Measurements from ENCODE around the gene KIFBP.

DNA sequence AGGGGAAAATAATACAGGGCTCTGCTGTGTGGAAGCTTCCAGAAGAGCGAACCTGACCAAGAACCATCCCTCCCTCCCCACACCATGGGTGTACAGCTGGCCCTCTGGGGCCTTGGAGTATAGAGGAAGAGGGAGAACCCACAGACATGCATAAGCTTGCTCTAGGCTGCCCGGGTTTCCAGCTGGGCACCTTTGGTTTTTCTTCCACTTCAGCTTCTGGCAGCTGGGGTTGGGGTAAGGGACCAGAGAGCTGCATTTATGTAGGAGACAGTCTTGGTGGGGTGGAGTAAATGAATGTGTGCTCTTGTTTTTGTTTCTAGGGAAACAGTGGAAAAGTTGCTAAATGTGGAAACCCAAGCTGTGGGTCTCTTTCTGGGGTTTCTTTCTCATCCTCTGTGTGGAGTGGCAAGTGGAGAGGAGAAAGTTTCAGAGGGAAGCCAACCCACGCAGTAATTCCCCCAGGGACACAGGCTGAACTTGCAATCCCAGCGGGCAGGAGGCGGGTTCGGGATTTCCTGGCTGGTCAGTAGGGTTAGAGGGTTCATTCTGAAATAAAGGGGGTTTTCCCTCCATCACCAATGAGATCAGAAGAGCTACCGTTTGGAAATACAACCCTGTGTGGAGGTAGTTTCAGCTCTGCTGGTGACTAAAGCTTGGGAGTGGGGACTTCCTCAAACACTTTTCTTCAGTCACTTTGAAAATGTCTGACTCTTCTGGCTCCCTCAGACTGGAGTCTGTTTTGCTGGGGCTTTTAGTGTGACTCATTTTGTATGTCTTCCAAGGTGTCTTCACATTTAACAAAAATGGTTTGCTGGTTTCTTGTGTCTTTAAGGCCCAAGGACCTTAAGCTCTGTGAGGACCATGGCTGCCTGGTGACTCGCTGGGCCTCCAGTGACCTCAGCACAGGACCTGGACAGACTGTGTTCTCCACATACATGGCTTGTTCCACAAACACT, 77.1 kb downstream of the KIFBP start:
- TF ChIP-seq POLR2A (IDR thresholded peaks at IDR 0.05; ENCODE audit: extremely low read depth, insufficient read length): no peak
- TF ChIP-seq, protein P1, sequence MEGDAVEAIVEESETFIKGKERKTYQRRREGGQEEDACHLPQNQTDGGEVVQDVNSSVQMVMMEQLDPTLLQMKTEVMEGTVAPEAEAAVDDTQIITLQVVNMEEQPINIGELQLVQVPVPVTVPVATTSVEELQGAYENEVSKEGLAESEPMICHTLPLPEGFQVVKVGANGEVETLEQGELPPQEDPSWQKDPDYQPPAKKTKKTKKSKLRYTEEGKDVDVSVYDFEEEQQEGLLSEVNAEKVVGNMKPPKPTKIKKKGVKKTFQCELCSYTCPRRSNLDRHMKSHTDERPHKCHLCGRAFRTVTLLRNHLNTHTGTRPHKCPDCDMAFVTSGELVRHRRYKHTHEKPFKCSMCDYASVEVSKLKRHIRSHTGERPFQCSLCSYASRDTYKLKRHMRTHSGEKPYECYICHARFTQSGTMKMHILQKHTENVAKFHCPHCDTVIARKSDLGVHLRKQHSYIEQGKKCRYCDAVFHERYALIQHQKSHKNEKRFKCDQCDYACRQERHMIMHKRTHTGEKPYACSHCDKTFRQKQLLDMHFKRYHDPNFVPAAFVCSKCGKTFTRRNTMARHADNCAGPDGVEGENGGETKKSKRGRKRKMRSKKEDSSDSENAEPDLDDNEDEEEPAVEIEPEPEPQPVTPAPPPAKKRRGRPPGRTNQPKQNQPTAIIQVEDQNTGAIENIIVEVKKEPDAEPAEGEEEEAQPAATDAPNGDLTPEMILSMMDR (IDR thresholded peaks at IDR 0.05; ENCODE audit: low read depth, low read length): no peak

Measured in NB4 (cell line).